Measurements from ENCODE around the gene DEDD. TPM values are rescaled to one million over a fixed set of nuclear protein-coding genes. Genes with fewer than 3 reads are reported as not detected.

Gene DEDD
- total and polyA plus RNA-seq, 2 of the 13 experiments (the other 11 are each of a cell fraction or from before 2014, with no cell fraction given) = 12.6 to 27.8 TPM

GRCh38 chr1:161165742-161166668, 33.5 kb upstream of the DEDD start, which contains the start of gene PPOX (continued):
- TF ChIP-seq HNF1B (CRISPR knock-in tag; IDR thresholded peaks at IDR 0.05) (no peak), NFRKB (IDR thresholded peaks at IDR 0.05) (no peak), ZNF337 (CRISPR knock-in tag; IDR thresholded peaks at IDR 0.05; ENCODE audit: borderline replicate concordance, low read depth) (no peak), ARNTL (CRISPR knock-in tag; IDR thresholded peaks at IDR 0.05) (0 out of 2 replicates have a peak, but pooled peaks have one; percentile 20), SNAPC2 (CRISPR knock-in tag; IDR thresholded peaks at IDR 0.05) (no peak), SOX13 (IDR thresholded peaks at IDR 0.05) (no peak), SOX13 (CRISPR knock-in tag; conservative IDR thresholded peaks at IDR 0.05 in 1 of 2, IDR thresholded peaks at IDR 0.05 in 1 of 2) (no peak; a peak in 1 of 4 replicates), ZNF33B (CRISPR knock-in tag; IDR thresholded peaks at IDR 0.05) (0 out of 2 replicates have a peak, but pooled peaks have one; percentile 27), STAT6 (CRISPR knock-in tag; IDR thresholded peaks at IDR 0.05; ENCODE audit: borderline replicate concordance) (no peak), EHMT2 (IDR thresholded peaks at IDR 0.05; ENCODE audit: borderline replicate concordance, low read depth, low read length) (no peak), MLXIP (CRISPR knock-in tag; IDR thresholded peaks at IDR 0.05; ENCODE audit: borderline replicate concordance) (no peak), FOXK1 (CRISPR knock-in tag; IDR thresholded peaks at IDR 0.05; ENCODE audit: borderline replicate concordance, low read depth) (peak; percentile 39), IRX3 (CRISPR knock-in tag; IDR thresholded peaks at IDR 0.05; ENCODE audit: borderline replicate concordance, low read depth) (no peak), PHF21A (CRISPR knock-in tag; IDR thresholded peaks at IDR 0.05) (peak; percentile 85), ARNT (IDR thresholded peaks at IDR 0.05) (no peak), FOXP1 (IDR thresholded peaks at IDR 0.05) (no peak), FOXP1 (CRISPR knock-in tag; IDR thresholded peaks at IDR 0.05) (no peak), MAFK (conservative IDR thresholded peaks at IDR 0.05 in 1 of 2, IDR thresholded peaks at IDR 0.05 in 1 of 2; ENCODE audit: low read length in 2 of 2) (no peak), HMG20A (CRISPR knock-in tag; IDR thresholded peaks at IDR 0.05; ENCODE audit: borderline replicate concordance) (no peak), PTBP1 (IDR thresholded peaks at IDR 0.05; ENCODE audit: low read depth, low read length, poor library complexity, severe bottlenecking) (peak; percentile 8), BATF2 (CRISPR knock-in tag; IDR thresholded peaks at IDR 0.05) (no peak), ZNF577 (CRISPR knock-in tag; IDR thresholded peaks at IDR 0.05; ENCODE audit: borderline replicate concordance, low read depth) (no peak)

Data from HepG2 (cell line).